Stimulated activated CD8-positive, alpha-beta memory T cell treated with anti-CD3 and anti-CD28 coated beads, Interleukin-4, amount 100 ng/mL, for 1 hour (primary cell): ENCODE results near the gene DLGAP1.

Source experiments
- DNase-seq, 2 donors: peaks; one replicate each; pipeline ENCODE4 v3.0.0-alpha.2; 2020; ENCODE audit warnings: low read depth in 2 of 2, low spot score in 1 of 2

The DLGAP1 gene

DNA sequence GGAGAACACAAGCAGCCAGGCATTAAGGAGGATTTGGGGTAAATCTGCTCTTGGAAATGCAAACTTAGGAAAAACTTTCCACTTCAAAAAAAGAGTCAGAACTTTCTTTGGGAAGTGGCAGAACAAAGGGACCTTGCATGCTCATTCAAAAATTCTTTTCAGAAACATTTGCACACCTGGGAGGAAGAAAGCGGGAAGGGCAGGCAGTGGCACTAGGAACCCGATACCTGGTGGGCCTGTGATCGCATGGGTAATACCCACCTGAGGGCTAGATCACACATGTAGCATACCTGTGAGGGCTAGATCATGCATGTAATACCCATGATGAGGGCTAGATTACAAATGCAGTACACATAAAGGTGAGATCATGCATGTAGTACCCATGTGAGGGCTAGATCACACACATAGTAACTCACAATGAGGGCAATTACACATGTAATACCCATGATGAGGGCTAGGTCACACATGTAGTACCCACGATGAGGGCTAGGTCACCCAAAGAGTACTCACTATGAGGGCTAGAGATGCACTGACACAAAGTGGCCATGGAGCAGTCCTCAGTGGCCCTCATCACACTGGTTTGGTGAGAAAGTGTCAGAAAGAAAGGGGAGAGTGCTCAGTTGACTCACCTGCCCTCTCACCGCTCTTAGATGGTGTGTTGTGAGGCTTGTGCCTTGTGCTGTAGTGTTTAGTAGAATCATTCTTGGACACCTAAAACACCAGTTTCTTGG is 212.5 kb downstream of the DLGAP1 start:
- no peak for DNase-seq

DNA sequence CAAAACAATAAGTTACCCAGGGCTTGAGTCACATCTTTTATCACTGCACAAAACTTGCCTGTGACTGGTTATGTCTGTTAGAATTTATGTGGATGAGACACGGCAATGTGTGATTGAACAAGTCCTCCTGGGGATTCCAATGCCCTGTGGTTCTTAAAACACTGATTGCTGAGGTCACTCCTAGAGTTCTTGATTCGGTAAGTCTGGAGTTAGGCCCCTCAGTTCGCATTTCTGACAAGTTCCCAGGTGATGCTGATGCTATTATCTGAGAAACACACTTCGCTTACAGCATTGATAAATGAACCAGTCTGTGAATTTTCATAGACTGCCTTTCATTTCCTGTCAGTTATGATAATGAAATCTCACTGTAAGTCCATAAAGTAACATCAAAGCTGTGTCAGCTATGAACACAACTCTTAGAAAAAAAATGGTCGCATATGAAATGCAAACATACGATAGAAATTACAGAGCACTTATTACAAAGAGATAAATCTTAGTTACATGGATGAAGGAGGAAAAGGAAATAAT is 214.0 kb downstream of the DLGAP1 start:
- DNase-seq, result no peak

DNA sequence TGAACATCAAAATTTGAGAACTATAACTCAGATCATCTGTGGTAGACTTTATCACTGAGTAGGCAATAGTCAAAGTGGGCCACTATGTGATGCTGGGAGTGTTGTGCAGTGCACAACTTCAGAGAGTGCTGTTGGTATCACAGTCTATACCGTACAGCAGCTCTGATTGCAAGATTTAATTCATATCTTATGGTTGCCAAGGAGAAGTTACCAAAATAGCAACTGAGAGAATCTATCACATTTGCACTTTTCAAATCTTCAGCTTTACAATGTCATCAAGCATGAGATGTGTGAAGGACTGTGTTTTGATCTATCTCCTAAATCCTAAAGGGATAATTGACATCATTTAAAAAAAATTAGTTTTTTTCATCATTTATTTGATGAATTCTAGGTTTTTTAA is 216.1 kb downstream of the DLGAP1 start:
- DNase-seq, result no peak

DNA sequence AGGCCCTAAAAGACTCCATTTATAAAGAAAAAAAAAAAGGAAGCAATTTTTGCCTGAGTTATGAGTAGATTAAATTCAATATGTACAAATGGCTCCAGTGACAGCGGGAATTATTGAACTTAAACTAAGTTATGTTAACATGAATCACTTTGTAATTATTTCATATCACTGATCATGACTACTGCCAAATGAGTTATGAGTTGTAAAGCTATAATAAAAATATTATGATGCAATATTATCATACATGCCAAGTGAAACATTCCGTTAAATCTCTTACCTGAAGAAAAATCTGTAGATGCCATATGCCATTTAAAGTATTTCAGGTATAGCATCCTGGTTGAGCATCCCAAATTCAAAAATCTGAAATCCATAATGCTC is 217.5 kb downstream of the DLGAP1 start:
- no peak for DNase-seq

DNA sequence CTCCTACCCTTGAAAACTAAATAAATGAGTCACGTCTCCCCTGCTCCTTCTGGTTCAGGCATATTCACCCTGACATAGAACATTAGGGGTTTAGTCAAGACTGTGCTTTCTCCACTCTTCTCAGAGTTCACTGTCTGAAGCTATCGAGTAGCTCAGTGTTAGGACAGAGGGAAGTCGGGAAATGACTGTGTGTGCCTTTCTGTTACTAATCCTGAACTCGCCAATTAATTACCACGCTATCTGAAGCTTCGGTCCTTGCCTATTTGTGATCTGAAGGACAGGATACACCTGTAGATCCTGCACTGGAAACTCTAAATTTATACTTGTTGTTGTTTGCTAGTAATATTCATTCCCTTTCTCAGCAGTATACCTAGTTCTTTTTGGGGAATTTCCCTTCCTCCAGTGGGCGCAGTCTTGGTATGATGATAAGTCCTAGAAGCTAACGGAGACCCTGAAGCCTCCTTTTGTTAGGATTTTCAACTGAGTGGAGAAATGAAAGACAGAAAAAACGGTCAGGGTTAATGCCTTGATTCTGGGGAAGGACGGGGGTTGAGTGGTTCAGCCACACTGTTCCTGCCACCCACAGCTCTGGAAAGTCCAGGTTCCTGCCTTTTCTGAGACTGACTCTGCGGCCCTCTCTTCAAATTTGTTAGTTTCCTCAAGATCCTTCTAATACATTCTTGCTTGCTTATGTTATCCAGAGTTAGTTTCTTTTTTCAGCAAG is 218.0 kb downstream of the DLGAP1 start:
- DNase-seq, result no peak

DNA sequence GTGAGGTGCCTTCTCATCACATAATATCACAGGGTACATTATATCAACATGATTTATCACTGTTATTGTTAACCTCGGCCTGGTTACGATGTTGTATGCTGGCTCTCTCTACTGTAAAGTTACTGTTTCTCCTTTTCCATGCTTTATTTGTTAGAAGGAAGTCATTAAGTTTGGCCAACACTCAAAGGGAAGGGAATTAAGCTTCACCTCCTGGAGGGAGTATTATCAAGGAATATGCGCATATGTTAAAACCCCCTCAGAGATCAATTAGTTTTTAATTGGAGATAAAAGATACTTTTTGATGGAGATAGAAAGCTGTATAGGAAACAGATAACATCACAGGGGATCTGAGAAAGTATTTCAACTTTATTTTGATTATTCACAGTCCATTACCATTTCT is 221.6 kb downstream of the DLGAP1 start:
- DNase-seq, result no peak

DNA sequence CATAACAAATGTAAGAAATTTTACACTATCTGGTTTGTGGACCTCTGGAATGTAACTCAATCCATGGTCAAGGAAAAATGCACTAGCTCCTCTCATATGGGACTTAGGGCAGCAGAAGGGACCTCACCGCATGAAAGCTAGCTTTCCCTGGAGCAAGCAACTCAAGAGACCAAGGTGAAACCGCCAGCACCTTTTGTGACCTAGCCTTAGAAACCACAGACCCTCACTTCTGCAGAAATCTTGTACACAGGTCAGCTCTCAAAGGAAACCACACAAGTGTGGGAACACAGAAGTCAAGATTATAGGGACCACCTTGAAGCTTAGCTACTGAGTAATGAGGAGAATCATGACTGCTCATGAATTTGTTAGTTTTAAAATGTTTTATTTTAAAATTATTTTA is 222.5 kb downstream of the DLGAP1 start:
- no peak for DNase-seq

DNA sequence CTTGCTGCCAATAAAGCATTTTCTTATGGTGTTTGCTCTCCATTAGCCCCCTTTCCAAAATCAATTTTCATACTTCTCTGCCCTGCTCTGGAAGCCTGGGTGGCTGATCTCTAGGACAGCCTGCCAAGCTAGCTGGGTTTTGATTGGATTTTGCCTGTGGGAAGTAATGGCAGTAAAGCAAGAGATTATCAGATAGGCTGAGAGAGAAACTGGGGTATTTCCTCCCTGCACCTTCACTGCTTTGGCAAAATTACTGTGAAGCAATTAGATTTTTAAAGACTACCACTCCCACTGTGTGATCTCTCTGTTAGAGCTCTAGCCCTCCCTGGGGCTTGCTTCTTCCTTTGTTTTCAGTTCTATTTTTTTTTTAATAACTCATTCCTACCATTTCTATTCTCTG is 223.8 kb downstream of the DLGAP1 start:
- no peak for DNase-seq

DNA sequence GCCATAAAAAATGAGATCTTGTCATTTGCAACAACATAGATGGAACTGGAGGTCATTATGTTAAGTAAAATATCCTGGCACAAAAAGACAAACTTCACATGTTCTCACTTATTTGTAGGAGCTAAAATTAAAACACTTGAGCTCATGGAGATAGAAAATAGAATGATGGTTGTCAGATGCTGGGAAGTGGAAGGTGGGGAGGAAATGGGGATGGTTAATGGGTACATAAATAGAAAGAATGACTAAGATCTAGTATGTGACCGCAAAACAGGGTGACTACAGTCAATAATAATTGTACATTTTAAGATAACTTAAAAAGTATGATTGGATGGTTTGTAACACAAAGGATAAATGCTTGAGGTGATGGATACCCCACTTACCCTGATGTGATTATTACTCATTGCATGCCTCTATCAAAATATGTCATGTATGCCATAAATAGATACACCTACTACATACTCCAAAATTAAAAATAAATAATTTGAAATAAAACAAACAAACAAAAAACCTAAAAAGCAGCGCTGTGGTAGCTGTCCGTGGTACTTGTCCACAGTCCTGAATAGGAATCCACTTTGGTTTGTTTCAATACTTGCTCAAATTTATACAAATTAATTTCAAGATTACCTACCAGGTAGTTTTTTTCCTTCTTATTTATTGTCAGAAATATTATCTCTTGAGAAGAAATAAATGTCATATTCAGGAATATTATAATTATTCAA is 224.5 kb downstream of the DLGAP1 start:
- DNase-seq, result no peak

DNA sequence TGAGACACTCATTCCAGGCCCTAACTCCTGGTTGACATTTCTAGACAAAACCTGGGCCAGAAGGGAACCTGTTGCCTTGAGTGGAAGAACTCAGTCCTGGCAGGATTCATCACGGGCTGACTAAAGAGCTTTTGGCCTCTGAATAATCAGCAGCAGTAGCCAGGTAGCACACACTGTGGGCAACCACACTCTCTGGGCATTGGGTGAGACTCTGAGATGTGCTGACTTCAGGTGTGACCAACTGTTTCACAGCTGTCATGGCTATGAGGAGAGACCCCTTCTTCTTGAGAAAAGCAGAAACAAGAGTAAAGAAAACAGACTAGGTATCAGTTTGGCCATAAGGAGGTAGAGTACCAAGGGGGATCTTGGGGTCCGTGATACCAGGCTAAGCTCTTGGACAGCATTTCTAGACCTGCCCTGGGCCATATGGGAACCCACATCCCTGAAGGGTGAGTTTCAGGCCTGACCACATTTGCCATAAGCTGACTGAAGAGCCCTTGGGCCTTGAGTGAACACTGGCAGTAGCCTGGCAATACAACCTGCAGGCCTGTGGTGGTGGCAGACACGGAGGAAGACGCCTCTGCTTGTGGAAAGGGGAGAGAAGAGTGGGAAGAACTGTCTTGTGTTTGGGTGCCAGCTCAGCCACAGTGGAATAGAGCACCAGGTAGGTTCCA is 230.9 kb downstream of the DLGAP1 start:
- DNase-seq, result no peak

DNA sequence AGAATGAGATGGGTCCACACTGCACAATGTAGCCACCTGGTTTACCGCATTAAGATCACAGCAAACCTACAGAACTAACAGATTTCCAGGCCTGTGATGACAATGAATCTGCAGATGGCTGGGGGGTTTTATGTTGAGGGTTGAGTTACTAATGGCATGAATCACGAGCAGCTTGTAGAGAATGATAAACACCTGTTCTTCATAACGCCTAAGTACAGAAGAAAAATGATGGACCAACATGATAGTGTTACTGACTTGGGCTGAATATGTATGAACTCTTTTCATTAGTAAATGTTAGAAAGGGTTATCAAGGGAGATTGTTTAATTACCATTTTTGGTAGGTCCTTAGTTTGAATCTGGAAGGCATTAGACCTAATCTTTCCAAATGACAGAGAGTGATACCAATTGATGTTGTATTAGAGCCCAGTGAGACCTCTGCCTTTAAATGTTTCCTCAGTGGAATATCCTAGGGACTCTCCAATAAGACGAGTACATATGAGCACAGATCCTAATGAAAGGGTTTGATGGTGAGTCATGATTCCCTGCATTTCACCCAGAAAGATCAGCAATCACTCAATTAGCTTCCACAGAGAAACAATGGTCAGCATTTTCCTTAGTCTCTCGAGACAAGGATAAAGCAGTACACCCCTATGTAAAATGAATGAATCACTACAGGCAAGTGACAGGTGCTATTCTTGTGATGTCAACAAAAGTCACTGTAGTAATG is 243.8 kb downstream of the DLGAP1 start:
- DNase-seq, result no peak

DNA sequence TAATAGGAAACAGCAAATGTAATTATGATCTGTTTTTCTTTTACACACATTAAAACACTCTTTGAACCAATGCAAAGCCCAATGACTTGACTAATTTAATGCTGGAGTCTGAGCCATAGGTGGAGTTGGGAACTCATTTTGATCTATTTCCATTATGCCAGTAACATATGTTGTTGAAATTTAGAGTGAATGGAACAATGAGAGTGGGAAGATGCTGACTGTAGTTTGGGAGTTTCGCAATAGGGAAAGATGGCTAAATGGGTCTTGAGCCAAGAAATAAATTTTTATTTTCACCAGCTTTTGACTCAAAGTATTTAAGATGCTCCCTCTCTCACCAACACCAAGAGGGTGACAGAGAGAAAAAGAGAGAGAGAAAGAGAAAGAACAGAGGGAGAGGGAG is 246.7 kb downstream of the DLGAP1 start:
- no peak for DNase-seq

DNA sequence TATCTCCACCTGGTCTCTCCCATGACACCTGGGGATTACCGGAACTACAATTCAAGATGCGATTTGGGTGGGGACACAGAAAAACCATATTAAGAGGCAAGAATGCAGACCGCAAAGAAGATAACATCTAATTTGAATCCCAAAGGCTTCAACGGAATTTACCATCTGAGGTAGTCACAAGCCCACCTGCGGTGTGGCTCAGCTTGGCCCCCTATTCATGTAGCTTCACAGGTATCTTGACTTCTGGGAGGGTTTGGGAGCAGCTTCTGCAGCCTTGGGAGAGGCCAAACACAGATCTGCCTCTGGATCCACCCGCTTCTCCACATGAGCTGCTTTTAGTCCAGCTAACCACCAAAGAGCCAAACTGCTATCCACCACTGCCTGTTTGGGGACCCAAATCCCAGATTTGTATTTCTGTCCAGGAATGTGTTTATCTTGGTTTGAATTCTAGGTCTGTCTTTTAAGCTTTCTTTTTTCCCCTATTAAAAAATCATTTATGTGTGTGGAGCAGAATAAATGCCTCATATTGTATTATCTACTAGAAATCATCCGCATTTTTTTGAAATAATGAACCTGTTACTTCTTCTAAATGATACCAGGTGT is 247.6 kb downstream of the DLGAP1 start:
- DNase-seq, result no peak

DNA sequence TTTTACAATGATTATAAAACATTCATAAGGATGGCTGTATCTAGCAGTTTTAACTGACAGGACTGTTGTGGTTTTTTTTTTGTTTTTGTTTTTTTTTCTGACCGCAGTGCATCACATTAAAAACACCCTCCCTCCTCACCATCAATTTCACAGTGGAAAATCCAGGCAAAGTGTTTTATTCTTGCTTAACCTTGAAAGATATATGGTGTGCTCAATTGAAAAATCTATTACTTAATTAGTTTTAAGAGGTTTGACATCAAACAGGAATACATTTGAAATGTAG is 250.7 kb downstream of the DLGAP1 start:
- DNase-seq, result no peak

DNA sequence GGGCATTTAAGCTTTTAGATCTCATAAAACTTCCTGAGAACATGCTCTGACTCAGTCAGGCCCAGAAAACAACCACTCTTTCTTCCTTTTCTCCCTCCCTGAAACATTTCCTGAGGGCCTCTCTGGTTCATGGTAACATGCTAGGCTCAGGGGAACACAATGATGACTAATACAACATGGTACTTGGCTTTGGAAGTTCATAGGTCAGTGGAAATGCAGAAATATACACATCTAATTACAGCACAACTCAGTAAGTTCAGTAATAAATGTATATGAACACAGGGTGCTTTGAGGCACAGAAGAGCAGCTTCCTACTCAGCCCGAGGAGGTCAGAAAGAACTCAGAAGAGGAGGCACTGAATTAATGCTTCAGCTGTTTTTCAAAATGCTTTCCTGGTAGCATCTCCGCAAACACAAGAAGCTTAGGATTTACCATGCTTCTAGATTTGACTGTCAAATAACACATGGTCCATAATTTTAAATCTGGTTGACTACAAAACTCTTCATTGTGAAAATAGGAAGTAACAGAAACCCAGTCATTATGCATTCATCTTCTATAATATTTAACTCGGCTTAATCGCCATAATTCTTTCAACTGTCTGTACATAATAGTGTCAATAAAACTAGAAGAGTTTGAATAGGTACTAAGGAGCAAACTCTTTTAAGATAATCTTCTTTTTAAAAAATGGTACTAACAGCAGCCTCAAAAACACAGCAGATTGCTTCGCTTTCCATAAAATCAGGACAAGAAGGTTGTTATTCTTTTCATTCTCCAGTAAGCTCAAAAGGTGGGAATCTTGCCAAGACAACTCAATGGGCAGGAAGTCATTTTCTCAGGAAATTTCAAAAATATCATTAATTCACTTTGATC is 251.3 kb downstream of the DLGAP1 start:
- DNase-seq, result no peak

DNA sequence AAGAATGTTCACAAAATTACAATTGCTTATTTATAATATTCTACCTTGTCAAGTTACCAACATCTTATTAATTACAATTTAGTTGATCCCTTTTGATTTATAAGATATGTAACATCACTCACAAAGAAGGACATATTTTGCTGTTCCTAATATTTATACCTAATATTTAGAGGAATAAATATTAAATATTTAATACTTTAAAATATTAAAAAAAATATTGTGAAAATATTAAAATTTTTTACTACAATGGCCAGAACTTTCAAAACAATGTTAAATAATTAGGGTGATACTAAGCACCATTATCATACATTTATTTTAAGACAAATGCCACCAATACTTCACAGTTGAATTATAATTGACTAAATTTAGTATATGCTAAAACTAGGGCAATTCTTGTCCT is 254.7 kb downstream of the DLGAP1 start:
- no peak for DNase-seq

DNA sequence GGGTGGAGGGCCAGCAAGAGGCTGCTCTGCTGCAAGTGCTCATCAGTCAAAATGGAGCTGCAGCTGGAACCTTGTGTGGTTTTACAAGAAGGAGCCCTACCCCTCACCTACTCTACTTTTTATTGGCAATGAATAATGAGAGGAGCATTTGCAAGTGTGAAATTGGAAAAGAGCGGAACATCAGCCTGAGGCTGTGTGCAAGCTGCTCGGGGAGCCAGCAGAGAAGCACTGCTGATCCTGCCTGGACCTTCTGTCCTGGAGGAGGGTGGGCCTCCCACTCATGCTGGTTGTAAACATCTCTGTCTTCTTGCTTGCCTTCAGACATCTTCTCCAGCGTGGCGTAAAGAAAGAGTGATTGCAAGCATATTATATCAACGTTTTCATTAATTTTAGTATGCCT is 256.2 kb downstream of the DLGAP1 start:
- DNase-seq, result no peak

DNA sequence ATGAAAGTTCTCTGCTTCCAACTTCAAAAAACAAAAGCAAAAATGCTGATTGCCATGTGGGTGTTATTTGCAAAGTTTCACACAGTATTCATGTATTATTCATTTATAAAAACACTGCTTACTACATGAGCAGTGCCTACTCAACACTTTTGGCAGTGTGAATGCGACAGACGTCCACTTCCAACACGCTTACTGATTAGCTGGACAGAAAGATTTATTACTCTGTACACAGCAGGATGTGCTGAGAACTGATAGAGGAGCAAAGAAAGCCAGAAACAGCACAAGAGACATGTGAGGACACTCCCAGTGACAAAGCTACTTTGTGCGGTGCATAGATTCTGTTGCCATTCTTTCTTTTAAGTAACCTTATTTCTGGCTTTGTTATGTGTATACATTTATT is 258.8 kb downstream of the DLGAP1 start:
- DNase-seq, result no peak

DNA sequence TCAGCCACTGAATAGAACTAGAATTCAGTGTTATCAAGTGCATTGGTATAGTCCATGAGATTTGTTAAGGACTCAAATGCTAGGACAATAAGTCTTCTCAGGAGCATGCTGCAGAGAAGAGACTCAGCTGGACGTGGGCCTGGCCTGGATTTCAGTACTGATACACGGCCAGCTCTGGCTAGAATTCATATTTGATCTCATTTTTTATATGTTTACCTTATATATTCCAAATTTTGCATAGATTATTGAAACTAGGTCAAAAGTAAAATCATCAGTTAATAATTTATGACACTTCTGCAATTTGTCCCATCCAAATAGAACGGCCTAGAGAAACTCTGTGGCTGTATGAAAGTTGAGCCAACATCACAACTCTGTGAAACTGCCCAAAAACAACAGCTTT is 262.0 kb downstream of the DLGAP1 start:
- no peak for DNase-seq
